ENCODE measurements around the gene ITK.
"Not testable (repeated sequence)": the region's sequence is repeated elsewhere in the genome, so short reads cannot be mapped to it uniquely, and the experiment has no call there.

The ITK gene

DNA sequence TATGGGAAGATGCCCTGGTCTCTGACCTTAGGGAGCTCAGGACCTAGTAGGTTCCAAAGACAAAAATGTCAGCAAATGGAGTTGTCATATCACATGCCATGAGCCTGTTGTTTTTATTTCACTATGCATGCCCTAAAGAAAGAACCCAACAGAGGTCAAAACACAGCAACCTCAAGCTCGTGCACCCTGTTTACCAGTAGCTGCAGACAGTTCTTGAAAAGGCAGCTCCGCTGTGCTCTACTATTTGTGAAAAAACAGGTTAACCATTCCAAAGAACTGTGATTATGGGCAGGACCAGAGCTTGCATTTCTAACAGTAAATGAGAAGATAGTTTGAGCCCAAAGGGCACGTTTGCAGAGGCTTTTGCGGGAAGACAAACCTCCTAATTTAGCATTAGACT lies 22.8 kb downstream of the ITK start:
- Histone ChIP-seq H3K4me3 (no peak overlapping the region), H3K27ac (no peak overlapping the region), H3K27me3 (peaks cover 0 to 8% of the 10 kb centered on the region in 2 donors), H3K9me3 (no peaks in the 10 kb centered on the region), H3K4me1 (no peaks in the 10 kb centered on the region), H3K36me3 (no peaks in the 10 kb centered on the region)
- intact Hi-C loops (cut with DNase I; ENCODE audit: low total_unique reads), result no loop called here
- DNase-seq, result no peak
- TF ChIP-seq, protein P1, sequence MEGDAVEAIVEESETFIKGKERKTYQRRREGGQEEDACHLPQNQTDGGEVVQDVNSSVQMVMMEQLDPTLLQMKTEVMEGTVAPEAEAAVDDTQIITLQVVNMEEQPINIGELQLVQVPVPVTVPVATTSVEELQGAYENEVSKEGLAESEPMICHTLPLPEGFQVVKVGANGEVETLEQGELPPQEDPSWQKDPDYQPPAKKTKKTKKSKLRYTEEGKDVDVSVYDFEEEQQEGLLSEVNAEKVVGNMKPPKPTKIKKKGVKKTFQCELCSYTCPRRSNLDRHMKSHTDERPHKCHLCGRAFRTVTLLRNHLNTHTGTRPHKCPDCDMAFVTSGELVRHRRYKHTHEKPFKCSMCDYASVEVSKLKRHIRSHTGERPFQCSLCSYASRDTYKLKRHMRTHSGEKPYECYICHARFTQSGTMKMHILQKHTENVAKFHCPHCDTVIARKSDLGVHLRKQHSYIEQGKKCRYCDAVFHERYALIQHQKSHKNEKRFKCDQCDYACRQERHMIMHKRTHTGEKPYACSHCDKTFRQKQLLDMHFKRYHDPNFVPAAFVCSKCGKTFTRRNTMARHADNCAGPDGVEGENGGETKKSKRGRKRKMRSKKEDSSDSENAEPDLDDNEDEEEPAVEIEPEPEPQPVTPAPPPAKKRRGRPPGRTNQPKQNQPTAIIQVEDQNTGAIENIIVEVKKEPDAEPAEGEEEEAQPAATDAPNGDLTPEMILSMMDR (IDR thresholded peaks at IDR 0.05), result no peak

DNA sequence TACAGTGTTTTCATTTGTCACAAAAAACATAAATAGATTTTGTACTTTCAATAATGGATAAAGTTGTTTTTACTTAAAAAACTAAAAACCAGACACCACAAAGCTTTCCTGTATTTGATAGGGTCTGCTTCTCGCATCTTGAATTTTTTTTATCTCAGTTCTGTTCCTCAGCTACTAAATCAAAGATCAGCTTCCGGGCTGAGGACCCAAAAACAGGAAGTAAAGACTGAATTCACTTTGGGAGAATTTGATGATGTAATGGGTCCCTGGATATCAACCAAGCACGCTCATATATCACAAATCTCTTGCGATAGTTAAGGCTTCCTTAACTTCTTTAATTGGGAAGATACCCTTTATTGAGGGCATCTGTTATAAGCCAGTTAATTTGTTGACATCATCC lies 24.1 kb downstream of the ITK start:
- Histone ChIP-seq H3K4me1 (no peaks in the 10 kb centered on the region), H3K36me3 (no peaks in the 10 kb centered on the region), H3K9me3 (no peaks in the 10 kb centered on the region), H3K4me3 (no peak overlapping the region), H3K27ac (no peak overlapping the region), H3K27me3 (peaks cover 0 to 4% of the 10 kb centered on the region in 2 donors)
- DNase-seq, result no peak
- TF ChIP-seq, protein P1 (IDR thresholded peaks at IDR 0.05), result no peak
- intact Hi-C loops (cut with DNase I; ENCODE audit: low total_unique reads), result no loop called here

DNA sequence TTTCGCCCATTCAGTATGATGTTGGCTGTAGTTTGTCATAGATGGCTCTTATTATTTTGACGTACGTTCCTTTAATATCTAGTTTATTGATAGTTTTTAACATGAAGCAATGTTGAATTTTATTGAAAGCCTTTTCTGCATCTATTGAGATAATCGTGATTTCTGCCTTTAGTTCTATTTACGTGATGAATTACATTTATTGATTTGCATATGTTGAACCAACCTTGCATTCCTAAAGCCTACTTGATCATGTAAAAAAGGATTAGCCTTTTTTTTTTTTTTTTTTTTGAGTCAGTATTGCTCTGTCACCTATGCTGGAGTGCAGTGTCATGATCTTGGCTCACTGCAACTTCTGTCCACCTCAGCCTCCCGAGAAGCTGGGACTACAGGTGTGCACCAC lies 25.1 kb downstream of the ITK start:
- Histone ChIP-seq H3K4me1 (no peaks in the 10 kb centered on the region), H3K27ac (no peak overlapping the region), H3K27me3 (peaks cover 0 to under 1% of the 10 kb centered on the region in 2 donors), H3K9me3 (no peaks in the 10 kb centered on the region), H3K36me3 (no peaks in the 10 kb centered on the region), H3K4me3 (no peak overlapping the region)
- TF ChIP-seq, protein P1 (IDR thresholded peaks at IDR 0.05), result no peak
- no peak for DNase-seq
- intact Hi-C loops (cut with DNase I; ENCODE audit: low total_unique reads), result no loop called here

DNA sequence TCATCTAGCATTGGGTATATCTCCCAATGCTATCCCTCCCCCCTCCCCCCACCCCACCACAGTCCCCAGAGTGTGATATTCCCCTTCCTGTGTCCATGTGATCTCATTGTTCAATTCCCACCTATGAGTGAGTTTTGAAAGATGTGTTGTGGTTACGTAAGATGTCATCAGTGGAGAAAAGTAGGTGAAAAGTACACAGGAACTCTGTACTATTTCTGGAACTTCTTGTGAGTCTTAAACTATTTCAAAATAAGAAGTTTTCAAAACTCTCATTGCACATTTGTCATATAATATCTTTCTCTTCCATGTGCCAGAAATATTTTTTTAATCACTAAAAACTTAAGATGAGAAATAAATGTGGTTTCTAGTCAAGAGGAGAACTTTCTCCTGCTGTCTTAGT lies 30.0 kb downstream of the ITK start:
- DNase-seq; H3K9me3 ChIP-seq; H3K36me3 ChIP-seq; H3K4me1 ChIP-seq; intact Hi-C loops (cut with DNase I; ENCODE audit: low total_unique reads); H3K27me3 ChIP-seq; H3K4me3 ChIP-seq; H3K27ac ChIP-seq: not testable (repeated sequence)

DNA sequence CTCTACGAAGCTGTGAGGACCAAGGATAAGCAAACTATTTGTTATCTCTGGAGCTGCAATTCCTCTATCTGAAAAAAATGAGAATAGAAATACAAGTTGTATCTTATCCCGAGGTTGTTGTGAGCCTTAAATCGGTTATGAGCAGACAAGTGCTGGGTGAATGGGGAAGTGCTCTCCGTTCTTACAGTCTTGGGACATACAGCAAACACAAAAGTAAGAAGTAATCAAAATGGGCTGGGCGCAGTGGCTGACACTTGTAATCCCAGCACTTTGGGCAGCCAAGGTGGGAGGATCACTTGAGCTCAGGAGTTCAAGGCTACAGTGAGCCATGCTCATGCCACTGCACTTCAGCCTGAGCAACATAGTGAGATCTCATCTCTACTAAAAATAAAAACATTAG lies 31.7 kb downstream of the ITK start:
- Histone ChIP-seq H3K27me3 (no peaks in the 10 kb centered on the region), H3K27ac (no peak overlapping the region), H3K4me3 (no peak overlapping the region), H3K4me1 (no peaks in the 10 kb centered on the region), H3K9me3 (no peaks in the 10 kb centered on the region), H3K36me3 (no peaks in the 10 kb centered on the region)
- no peak for DNase-seq
- TF ChIP-seq, protein P1 (IDR thresholded peaks at IDR 0.05), result no peak
- intact Hi-C loops (cut with DNase I; ENCODE audit: low total_unique reads), result no loop called here

DNA sequence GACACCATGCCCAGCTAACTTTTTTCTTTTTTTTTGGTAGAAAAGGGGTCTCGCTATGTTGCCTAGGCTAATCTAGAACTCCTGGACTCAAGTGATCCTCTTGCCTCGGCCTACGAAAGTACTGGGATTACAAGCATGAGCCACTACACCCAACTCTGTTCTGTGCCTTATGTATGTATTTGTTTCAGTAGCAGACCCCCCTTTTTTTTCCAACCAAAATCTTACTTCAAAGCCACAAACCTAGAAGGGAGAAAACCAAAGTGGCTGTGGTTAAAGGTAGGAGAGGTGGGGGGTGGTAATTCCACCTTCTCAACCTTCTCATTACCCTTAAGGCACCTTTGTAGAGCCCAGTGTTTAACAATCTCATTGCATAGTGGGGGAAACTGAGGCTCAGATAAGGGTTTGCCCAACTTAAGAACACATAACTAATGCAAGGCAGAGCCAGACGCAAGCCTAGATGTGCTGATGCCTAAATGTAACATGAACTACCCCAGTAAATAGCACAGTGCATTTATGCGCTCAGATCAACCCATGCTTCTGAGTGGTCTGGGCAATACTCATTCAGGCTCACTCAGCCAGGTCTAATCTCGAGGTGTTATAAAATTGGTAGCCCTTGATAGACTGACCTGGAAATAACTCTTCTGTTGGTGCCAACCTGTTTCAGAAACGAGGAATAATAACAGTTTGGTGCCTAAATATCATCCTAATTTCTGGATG lies 33.0 kb downstream of the ITK start:
- intact Hi-C loops (cut with DNase I; ENCODE audit: low total_unique reads), result no loop called here
- Histone ChIP-seq H3K4me1 (no peaks in the 10 kb centered on the region), H3K36me3 (no peaks in the 10 kb centered on the region), H3K4me3 (no peak overlapping the region), H3K9me3 (no peaks in the 10 kb centered on the region), H3K27ac (no peak overlapping the region), H3K27me3 (no peaks in the 10 kb centered on the region)
- no peak for DNase-seq
- TF ChIP-seq, protein P1 (IDR thresholded peaks at IDR 0.05), result no peak

Data from tibial artery (tissue), 4 donors.